NK-92 (cell line): ENCODE data around the gene KAZN.

Experiments
- DNase-seq: peaks from one replicate; lab custom pipeline; 2025; ENCODE audit not compliant: unreplicated experiment; lab: John Stamatoyannopoulos, UW

The KAZN gene

DNA sequence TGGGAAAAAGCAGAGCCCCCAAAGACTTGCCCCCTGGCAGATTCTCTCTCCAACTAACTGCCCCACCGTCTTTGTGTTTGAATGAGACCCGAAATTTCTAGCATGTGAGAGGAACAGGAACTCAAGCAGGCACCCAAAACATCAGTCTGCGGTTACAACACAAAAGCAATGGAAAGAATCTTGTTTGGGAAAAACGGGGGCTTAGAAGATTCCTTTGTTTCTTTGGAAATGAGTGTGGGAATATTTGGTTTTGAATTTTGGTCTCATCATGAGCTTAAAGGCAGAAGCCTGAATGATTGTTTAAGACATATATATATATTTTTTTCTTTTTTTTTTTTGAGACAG is 366.2 kb downstream of the KAZN start:
- no peak for DNase-seq

DNA sequence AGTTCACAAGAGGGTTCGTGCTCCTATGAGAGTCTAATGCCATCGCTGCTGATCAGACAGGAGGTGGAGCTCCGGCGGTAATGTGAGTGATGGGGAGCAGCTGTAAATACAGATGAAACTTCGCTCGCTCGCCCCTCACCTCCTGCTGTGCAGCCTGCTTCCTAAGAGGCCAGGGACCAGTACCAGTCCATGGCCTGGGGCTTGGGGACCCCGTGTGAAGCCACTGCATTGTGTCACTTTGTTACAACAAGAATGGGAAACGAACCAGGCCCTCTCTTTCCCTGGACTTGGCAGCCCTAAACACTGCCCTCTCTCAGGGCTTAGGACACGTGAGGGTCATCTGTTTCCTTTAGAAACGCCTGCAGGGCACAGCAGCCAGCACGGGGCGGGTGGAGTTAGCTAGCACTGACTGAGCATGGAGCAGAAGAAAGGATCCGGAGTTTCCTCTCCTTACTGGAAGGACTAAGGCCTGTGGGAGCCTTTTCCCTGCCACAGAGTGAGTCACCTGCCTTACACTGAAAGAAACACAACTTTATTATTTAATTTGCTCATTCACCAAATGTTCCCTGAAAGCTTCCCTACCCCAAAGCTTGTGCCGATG is 369.9 kb downstream of the KAZN start:
- no peak for DNase-seq

DNA sequence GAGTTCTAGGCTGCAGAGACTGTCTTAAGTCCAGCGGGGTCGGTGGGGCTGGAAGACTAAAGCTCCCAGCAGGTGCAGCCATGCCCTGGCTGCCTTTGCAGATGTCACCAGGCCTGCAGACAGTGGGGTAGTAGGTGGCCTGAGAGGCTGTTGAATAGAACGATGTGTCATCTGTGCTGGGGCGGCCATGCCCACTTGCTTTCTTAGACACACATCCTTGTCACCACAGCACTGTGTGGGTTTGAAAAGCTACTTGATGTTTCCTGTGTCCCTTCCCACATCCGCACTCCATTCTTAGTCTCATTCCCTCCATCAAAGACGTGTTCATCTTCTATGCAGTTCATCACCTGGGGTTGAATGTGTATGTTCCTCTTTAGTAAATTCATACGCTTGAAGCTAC is 370.5 kb downstream of the KAZN start:
- no peak for DNase-seq

DNA sequence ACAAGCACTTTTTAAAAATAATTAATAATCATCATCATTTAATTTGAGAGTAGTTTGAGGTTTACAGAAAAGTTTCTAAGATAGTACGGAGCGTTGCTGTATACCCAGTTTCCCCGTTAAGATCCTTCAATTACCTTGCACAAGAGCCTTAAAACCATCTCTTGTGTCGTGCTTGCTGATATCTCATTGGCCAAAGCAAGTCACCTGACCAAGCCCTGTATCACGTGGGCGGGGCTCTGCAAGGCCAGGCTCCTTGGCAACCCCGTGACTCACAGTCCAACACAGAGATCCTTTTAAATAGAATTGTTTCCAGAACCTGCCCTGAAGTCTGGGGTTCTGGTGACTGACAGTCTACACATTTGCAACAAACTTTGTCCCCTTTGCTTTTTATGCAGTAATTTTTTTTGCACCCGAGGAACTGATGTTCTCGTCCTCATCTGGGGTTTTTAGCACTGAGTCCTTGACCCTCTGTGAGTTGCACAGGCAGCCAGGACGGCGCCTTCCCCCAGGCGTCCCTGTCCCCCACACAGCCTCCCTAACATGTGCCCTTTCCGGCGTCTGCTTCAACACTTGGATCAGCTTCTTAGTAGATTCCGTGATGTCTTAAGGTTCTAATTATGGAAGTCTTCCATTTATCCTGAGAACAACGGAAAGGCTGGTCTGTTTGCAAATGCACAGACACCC is 371.8 kb downstream of the KAZN start:
- DNase-seq: no peak

DNA sequence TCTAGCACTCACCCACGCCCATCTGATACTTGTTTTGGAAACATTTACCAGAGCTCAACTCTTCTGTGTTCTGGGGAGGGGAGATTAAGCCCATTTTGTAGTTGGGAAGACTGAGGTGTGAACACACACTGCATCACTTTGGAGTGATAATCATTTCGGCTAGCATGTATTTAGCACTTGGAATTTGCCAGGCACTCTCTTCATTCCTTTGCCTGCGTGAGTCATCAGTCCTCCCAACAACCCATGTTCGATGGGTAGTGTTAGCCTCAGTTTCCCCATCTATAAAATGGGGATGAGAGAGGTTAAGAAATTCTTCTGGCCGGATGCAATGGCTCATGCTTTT is 372.3 kb downstream of the KAZN start:
- no peak for DNase-seq

DNA sequence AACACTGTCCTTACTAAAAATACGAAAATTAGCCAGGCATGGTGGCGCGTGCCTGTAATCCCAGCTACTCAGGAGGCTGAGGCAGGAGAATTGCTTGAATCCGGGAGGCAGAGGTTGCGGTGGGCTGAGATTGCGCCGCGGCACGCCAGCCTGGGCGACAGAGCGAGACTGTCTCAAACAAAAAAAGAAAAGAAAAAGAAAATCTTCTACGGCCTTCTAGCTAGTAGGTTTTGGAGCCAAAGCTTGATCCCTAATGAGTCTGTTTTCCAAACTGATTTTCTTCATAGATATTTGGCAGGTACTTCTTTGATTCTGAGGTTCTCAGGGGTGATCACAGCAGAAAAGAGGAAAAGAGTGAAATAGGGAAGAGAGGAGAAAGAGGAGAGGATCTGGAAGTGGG is 372.7 kb downstream of the KAZN start:
- no peak for DNase-seq

- DNase-seq: no peak
Observed at GRCh38 chr1:14972107-14972506, 373.6 kb downstream of the KAZN start.

DNA sequence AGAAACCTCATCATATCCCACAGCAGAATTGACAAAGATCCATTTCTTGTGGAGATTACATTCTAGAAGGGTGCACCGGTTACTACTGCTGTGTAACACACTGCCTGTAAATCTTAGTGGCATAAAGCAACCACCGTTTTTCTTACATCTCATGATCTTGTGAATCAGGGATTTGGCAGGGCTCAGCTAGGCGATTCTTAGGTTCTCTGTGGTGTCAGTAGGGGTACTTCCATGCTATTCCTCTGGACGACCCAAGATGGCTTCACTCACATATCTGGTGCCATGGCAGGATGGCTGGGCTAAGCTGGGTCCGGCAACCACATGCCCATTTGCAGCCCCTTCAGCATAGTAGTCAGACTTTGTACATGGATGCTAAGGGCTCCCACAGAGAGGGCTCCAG is 375.3 kb downstream of the KAZN start:
- no peak for DNase-seq

DNA sequence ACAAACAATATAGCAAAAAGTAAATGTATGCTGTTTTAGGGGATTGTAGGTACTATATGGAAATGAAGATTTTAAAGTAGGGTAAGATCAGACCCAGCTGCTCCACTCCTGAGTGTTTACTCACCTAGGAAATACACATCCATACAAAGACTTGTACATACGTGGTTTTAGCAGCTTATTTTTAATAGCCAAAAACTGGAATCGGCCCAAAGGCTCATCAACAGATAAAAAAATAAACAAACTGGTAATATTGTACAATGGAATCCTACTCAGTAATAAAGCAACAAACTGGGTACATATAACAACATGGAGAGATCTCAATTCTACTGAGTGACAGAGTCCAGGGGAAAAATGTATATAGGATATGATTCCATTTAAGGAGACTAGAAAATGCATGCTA is 375.9 kb downstream of the KAZN start:
- DNase-seq: no peak

- no peak for DNase-seq
Observed at GRCh38 chr1:14975119-14975518, 376.6 kb downstream of the KAZN start.

GRCh38 chr1:14976256-14976655 is 377.8 kb downstream of the KAZN start:
- no peak for DNase-seq

- DNase-seq: no peak
Observed at GRCh38 chr1:14977338-14977931, 378.9 kb downstream of the KAZN start.

GRCh38 chr1:14980621-14981218 is 382.2 kb downstream of the KAZN start:
- no peak for DNase-seq

DNA sequence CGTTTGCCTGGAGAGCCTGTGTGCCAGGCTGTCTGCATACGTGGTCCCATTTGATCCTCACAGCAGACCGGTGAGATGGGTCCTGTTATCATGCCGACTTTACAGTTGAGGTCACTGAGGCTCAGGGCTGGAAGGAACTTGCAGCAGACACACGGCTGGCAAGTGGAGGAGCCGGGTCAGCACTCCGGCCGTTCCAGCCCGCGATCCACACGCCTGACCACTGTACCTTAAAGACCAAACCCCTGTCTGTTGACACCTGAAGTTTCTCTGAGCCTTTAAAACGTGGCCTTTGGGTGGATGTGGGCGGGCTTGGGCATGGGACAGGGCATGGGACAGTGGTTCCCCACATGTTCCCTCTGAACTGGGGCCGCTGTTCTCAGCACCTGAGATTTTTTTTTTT is 383.5 kb downstream of the KAZN start:
- DNase-seq: no peak

DNA sequence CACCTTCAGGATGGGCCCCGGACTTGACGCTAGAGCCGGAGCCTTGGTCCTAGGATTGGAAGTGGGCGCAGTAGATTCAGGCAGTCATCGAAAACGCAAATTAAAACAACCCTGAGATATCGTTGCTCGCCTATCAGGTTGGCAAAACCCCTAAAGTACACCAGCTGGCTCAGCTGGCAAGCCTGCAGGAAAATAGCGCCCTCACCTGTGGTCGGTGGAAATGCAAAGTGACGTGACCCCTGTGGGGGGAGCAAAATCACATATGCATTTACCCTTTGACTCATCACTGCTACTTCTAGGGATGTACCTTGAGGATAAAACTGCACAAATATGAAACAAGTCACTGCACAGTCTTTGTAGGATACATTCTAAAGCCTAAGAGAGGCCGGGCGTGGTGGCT is 384.8 kb downstream of the KAZN start:
- DNase-seq: no peak

DNA sequence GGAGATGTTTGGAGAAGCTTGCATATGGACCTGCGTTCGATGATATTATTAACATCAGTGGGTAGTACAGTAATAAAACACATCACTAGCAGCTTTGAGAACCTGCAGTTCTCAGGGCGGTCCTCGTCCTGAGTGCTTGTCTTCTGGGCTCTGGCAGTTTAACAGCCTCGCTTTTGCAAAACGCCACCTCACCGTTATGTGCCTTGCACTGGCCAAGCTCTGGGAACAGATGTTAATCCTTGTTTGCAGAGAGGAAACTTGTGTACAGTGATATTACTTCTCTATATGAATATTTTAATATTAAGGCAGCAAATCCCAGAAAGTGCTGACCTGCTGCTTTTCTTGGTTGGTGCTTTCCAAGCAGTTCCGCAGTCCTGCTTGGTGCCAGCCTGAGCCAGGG is 387.7 kb downstream of the KAZN start:
- DNase-seq: no peak

DNA sequence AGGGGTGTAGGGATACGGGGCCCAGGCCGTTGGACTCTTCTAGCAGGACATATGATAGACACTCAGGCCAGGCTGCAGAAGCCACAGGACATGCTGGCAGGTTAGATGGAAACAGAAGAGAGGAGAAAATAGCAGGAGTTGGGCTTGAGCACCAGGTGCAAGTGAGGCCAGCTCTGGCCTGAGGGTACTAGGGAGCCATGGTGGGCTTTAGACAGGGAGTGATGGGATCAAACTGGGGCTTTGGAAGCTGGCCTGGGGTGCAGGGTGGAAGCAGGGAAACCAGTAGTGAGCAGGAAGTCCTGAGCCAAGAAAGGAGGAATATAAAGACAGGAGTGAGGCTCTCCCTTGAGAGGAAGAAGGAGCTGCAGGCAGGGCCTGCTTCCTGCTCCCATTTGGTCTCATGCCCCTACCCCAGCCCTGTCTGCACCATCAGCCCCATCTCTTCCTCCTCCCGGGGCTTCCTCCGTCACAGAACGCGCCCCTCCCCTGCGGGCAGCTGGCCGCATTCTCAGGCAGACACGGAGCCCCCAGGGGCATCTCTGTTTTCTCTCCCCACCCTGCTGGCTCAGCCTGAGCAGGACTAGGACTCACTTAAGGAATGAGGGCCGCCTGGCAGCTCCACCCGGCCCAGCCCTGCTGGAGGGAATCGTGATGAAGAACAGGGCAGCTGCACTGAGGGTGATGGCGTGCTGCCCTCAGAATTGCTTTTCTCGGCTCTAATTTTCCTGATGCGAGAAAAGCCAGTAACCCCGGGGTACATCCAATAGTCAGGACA is 389.5 kb downstream of the KAZN start:
- no peak for DNase-seq

GRCh38 chr1:14988636-14989035 is 390.2 kb downstream of the KAZN start:
- no peak for DNase-seq

DNA sequence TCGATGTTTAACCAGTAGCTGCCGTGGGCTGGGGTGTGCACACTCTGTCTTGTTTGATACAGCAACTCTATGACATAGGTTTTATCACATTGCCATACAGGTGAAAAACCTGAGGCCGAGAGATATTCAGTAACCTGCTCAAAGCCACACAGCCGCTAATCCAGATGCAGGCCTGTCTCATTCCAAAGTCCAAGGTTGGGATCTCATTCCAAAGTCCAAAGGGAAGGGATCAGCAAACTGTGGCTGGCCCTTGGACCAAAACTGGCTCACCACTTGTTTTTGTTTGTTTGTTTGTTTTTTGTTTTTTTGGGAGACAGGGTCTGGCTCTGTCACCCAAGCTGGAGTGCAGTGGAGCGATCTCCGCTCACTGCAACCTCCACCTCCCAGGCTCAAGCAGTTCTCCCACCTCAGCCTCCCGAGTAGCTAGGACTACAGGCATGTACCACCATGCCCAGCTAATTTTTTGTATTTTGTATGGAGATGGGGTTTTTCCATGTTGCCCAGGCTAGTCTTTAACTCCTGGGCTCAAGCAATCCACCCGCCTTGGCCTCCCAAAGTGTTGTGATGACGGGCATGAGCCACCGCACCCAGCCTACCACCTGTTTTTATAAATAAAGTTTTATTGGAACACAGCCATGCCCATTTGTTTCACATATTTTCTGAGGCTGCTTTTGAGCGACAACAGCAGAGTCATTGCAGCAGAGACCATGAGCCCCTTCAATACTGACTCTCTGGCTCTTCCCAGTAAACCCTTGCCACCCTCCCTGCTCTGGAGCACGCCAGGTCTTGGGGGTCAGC is 391.6 kb downstream of the KAZN start:
- no peak for DNase-seq

GRCh38 chr1:14993414-14993813 is 394.9 kb downstream of the KAZN start:
- DNase-seq: no peak

DNA sequence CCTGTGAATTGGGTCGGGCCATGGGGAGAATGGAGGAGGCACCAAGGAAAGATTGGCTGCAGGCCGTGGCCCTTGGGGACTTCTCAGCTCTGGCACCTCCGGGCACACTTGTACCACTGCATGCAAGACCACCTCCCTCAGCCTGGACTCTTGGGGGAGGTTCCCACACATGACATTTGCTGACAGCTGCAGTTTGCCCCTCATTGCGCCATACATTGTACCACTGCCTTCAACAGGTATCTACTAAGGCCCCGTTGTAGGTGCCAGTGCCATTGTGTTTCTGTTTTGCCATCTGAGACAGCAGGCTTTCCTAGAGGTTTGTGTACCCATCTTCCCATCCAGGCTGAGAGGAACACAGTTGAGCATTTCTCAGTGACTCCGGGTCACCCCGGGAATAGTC is 395.7 kb downstream of the KAZN start:
- no peak for DNase-seq
